ENCODE results near the gene FOLR3.
"Not testable (repeated sequence)": the region's sequence is repeated elsewhere in the genome, so short reads cannot be mapped to it uniquely, and the experiment has no call there.

Gene FOLR3

GRCh38 chr11:72172043-72172442, 36.5 kb downstream of the FOLR3 start:
- FAIRE-seq; DNase-seq (ENCODE audit: insufficient read length, low spot score): not testable (repeated sequence)

GRCh38 chr11:72173291-72173690, 37.8 kb downstream of the FOLR3 start:
- no peak for TF ChIP-seq CTCF (IDR thresholded peaks at IDR 0.05; ENCODE audit: insufficient read depth, missing control alignments)
- DNase-seq (ENCODE audit: insufficient read length, low spot score) (no peak), FAIRE-seq (no peak)

GRCh38 chr11:72174302-72175070, 39.0 kb downstream of the FOLR3 start:
- no peak for TF ChIP-seq CTCF (IDR thresholded peaks at IDR 0.05; ENCODE audit: insufficient read depth, missing control alignments)
- FAIRE-seq (no peak), DNase-seq (ENCODE audit: insufficient read length, low spot score) (no peak)

GRCh38 chr11:72177656-72178055, 42.1 kb downstream of the FOLR3 start:
- FAIRE-seq: no peak
- no peak for TF ChIP-seq CTCF (IDR thresholded peaks at IDR 0.05; ENCODE audit: insufficient read depth, missing control alignments)
- DNase-seq (ENCODE audit: insufficient read length, low spot score): no peak

- DNase-seq (ENCODE audit: insufficient read length, low spot score) (no peak), FAIRE-seq (no peak)
Observed at GRCh38 chr11:72179049-72179803, 43.7 kb downstream of the FOLR3 start.

GRCh38 chr11:72179804-72180396, 44.4 kb downstream of the FOLR3 start:
- TF ChIP-seq CTCF (IDR thresholded peaks at IDR 0.05; ENCODE audit: insufficient read depth, missing control alignments): no peak
- DNase-seq (ENCODE audit: insufficient read length, low spot score) (no peak), FAIRE-seq (no peak)

More at GRCh38 chr11:72179049-72179803, 43.7 kb downstream of the FOLR3 start:
- no peak for TF ChIP-seq CTCF (IDR thresholded peaks at IDR 0.05; ENCODE audit: insufficient read depth, missing control alignments)

- DNase-seq (ENCODE audit: insufficient read length, low spot score): not testable (repeated sequence)
Observed at GRCh38 chr11:72180892-72181552, 45.5 kb downstream of the FOLR3 start.

GRCh38 chr11:72181553-72181958, 46.0 kb downstream of the FOLR3 start:
- FAIRE-seq; DNase-seq (ENCODE audit: insufficient read length, low spot score): not testable (repeated sequence)

More at GRCh38 chr11:72180892-72181552, 45.5 kb downstream of the FOLR3 start:
- FAIRE-seq: not testable (repeated sequence)
